GM10266 (cell line): ENCODE results near the gene CD2.

Source experiments
- DNase-seq: peaks from one replicate; pipeline ENCODE4 v3.0.0; 2012; ENCODE audit errors: extremely low spot score
- TF ChIP-seq, protein P1 (sequence below): IDR thresholded peaks from 2 replicates; pipeline ENCODE4 v1.5.1; 2012; ENCODE audit warnings: mild to moderate bottlenecking, low read depth; ENCODE audit not compliant: control insufficient read depth, insufficient read depth; ENCODE audit errors: missing control alignments

The CD2 gene

GRCh38 chr1:116777831-116778830 is 23.9 kb downstream of the CD2 start:
- no peak for DNase-seq
- TF ChIP-seq, protein P1, sequence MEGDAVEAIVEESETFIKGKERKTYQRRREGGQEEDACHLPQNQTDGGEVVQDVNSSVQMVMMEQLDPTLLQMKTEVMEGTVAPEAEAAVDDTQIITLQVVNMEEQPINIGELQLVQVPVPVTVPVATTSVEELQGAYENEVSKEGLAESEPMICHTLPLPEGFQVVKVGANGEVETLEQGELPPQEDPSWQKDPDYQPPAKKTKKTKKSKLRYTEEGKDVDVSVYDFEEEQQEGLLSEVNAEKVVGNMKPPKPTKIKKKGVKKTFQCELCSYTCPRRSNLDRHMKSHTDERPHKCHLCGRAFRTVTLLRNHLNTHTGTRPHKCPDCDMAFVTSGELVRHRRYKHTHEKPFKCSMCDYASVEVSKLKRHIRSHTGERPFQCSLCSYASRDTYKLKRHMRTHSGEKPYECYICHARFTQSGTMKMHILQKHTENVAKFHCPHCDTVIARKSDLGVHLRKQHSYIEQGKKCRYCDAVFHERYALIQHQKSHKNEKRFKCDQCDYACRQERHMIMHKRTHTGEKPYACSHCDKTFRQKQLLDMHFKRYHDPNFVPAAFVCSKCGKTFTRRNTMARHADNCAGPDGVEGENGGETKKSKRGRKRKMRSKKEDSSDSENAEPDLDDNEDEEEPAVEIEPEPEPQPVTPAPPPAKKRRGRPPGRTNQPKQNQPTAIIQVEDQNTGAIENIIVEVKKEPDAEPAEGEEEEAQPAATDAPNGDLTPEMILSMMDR: no peak

- DNase-seq: no peak
Measured at GRCh38 chr1:116781034-116781433, 26.8 kb downstream of the CD2 start.

GRCh38 chr1:116785006-116785405 is 30.8 kb downstream of the CD2 start:
- DNase-seq: no peak
- TF ChIP-seq, protein P1: no peak

More at GRCh38 chr1:116781034-116781433, 26.8 kb downstream of the CD2 start:
- TF ChIP-seq, protein P1: no peak

DNA sequence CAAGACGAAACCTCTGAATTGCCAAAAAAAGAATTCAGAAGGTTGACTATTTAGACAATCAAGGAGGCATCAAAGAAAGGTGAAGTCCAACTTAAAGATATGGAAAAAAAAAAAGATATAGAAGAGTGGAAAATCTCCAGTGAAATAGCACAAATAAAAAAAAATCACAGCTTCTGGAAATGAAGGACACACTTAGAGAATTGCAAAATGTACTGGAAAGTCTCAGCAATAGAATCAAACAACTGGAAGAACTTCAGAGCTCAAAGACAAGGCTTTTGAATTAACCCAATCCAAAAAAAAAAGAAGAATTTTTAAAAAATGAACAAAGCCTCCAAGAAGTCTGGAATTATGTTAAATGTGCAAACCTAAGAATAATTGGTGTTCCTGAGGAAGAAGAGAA is 31.8 kb downstream of the CD2 start:
- TF ChIP-seq, protein P1: no peak
- no peak for DNase-seq

GRCh38 chr1:116791727-116792126 is 37.5 kb downstream of the CD2 start:
- DNase-seq: no peak
- TF ChIP-seq, protein P1: no peak

DNA sequence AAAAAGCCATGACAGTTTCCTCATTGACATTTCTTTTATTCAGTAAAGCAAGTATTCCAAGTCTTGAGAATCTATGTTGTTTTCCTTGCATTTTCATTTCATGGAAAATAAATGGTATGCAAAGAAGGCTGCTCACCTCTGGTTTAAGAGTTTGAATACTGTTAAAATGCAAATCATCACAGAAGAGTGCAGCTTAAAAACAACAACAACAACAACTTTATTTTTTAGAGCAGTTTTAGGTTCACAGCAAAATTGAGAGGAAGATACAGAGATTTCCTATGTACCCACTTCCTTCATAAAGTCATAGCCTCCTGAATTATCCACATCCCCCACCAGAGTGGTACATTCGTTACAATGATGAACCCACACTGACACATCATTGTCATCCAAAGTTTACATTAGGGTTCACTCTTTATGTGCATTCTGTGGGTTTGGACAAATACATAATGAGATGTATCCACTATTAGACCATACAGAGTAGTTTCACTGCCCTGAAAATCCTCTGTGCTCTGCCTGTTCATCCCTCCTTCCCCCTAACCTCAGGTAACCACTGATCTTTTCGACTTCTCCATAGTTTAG is 39.2 kb downstream of the CD2 start:
- TF ChIP-seq, protein P1: no peak
- DNase-seq: no peak

DNA sequence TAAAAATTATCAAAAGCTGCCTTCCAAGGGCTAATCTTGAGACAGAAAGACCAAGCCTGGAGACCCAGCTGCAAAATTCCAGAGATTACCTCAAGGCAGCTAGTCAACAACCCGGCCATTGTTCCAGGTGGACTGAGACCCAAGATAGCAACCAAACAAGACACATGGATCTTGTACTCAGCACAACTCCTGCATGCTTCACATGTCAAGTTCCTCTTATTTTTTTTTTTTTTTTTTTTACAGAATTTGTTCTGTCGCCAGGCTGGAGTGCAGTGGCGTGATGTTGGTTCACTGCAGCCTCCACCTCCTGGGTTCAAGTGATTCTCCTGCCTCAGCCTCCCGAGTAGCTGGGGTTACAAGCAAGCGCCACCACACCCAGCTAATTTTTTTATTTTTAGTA is 40.1 kb downstream of the CD2 start:
- DNase-seq: no peak
- TF ChIP-seq, protein P1: no peak
